HL-60 (cell line): ENCODE results near the gene GMPR.
"Not testable (repeated sequence)": the region's sequence is repeated elsewhere in the genome, so short reads cannot be mapped to it uniquely, and the experiment has no call there.

Source experiments
- GABPA ChIP-seq: IDR thresholded peaks from 2 replicates; pipeline ENCODE4 v1.6.1; 2012; ENCODE audit warnings: low read depth
- POLR2AphosphoS5 ChIP-seq: IDR thresholded peaks from 2 replicates; pipeline ENCODE4 v1.6.1; 2012; ENCODE audit warnings: low read depth
- REST ChIP-seq: IDR thresholded peaks from 2 replicates; pipeline ENCODE4 v1.6.1; 2012; ENCODE audit warnings: low read depth; ENCODE audit not compliant: insufficient replicate concordance
- SPI1 ChIP-seq: IDR thresholded peaks from 2 replicates; pipeline ENCODE4 v1.6.1; 2012; ENCODE audit warnings: low read depth, mild to moderate bottlenecking, borderline replicate concordance
- TF ChIP-seq, protein P1 (sequence below): IDR thresholded peaks from one replicate; pipeline ENCODE4 v1.5.1; 2011; ENCODE audit warnings: low read length, control low read depth, inconsistent platforms; ENCODE audit not compliant: insufficient read depth

GRCh38 chr6:16269442-16270070 lies 31.2 kb downstream of the GMPR start:
- TF ChIP-seq, protein P1, sequence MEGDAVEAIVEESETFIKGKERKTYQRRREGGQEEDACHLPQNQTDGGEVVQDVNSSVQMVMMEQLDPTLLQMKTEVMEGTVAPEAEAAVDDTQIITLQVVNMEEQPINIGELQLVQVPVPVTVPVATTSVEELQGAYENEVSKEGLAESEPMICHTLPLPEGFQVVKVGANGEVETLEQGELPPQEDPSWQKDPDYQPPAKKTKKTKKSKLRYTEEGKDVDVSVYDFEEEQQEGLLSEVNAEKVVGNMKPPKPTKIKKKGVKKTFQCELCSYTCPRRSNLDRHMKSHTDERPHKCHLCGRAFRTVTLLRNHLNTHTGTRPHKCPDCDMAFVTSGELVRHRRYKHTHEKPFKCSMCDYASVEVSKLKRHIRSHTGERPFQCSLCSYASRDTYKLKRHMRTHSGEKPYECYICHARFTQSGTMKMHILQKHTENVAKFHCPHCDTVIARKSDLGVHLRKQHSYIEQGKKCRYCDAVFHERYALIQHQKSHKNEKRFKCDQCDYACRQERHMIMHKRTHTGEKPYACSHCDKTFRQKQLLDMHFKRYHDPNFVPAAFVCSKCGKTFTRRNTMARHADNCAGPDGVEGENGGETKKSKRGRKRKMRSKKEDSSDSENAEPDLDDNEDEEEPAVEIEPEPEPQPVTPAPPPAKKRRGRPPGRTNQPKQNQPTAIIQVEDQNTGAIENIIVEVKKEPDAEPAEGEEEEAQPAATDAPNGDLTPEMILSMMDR: not testable (repeated sequence)
- TF ChIP-seq POLR2AphosphoS5, REST, GABPA, SPI1: not testable (repeated sequence)
